H1 (cell line): ENCODE results near the gene PCBD1. TPM values are rescaled to one million over a fixed set of nuclear protein-coding genes. Genes with fewer than 3 reads are reported as not detected.

Experiments used
- CTCF ChIA-PET: fragments of 300-600 bp; sonication (Branson Sonifier 250); formaldehyde crosslinking; loops from one replicate; lab custom pipeline; 2021; ENCODE audit not compliant: partially characterized antibody; lab: Charles Lee
- POLR2A ChIA-PET: fragments of 300-600 bp; sonication (Branson Sonifier 250); formaldehyde crosslinking; loops from one replicate; lab custom pipeline; 2021; ENCODE audit warnings: inconsistent platforms; ENCODE audit not compliant: partially characterized antibody; lab: Charles Lee
- DNase-seq, 2 experiments: peaks; one replicate each; pipeline versions ENCODE4 v3.0.0 to v3.0.0-alpha.2; 2010 to 2022; ENCODE audit warnings: low spot score in 2 of 2, low read depth in 1 of 2, mixed read lengths in 1 of 2
- FAIRE-seq: peaks from 2 replicates; lab custom pipeline; 2011; peaks lifted over from hg19 to GRCh38; lab: Jason Lieb, UNC
- H2AFZ ChIP-seq: 2 replicates; pipeline ENCODE4 v1.8.1; 2012; ENCODE audit warnings: low read length, inconsistent platforms
- H2AK5ac ChIP-seq: 2 replicates; pipeline ENCODE4 v1.6.1; 2013; ENCODE audit warnings: low read depth, low read length
- H2BK120ac ChIP-seq: replicated peaks from 2 replicates; pipeline ENCODE3; 2013; ENCODE audit warnings: low read depth, low read length, inconsistent platforms
- H2BK12ac ChIP-seq: 2 replicates; pipeline ENCODE4 v1.6.1; 2013; ENCODE audit warnings: low read depth, low read length
- H2BK15ac ChIP-seq: 2 replicates; pipeline ENCODE4 v1.6.1; 2013; ENCODE audit warnings: low read length
- H2BK20ac ChIP-seq: 2 replicates; pipeline ENCODE4 v1.6.1; 2013; ENCODE audit warnings: low read length
- H2BK5ac ChIP-seq: 2 replicates; pipeline ENCODE4 v1.6.1; 2013; ENCODE audit warnings: low read depth, low read length
- H3K14ac ChIP-seq: 2 replicates; pipeline ENCODE4 v1.6.1; 2013; ENCODE audit warnings: inconsistent platforms; ENCODE audit not compliant: insufficient read length
- H3K18ac ChIP-seq: 2 replicates; pipeline ENCODE4 v1.6.1; 2013; ENCODE audit warnings: low read length; ENCODE audit errors: extremely low read depth
- H3K23ac ChIP-seq: 2 replicates; pipeline ENCODE4 v1.6.1; 2013; ENCODE audit warnings: inconsistent platforms; ENCODE audit not compliant: insufficient read length
- H3K23me2 ChIP-seq: 2 replicates; pipeline ENCODE4 v1.6.1; 2013; ENCODE audit warnings: low read depth, low read length
- H3K27ac ChIP-seq: 2 replicates; pipeline ENCODE4 v1.6.1; 2011; ENCODE audit warnings: low read depth, low read length, inconsistent platforms
- H3K27me3 ChIP-seq, 4 experiments: replicated peaks in 1 of 4; 1 replicate in 1 of 4; 2 replicates in 3 of 4; pipeline versions ENCODE4 v1.6.1 to v1.8.1; 2011 to 2013; ENCODE audit warnings: low read length in 3 of 4, mild to moderate bottlenecking in 3 of 4, inconsistent platforms in 2 of 4, mixed read lengths in 2 of 4, moderate library complexity in 1 of 4; ENCODE audit not compliant: control insufficient read depth in 3 of 4, insufficient read depth in 3 of 4; ENCODE audit errors: extremely low read depth in 1 of 4
- H3K36me3 ChIP-seq, 4 experiments: 2 replicates each; pipeline versions ENCODE4 v1.6.1 to v1.8.1; 2011 to 2013; ENCODE audit warnings: mild to moderate bottlenecking in 4 of 4, low read length in 3 of 4, moderate library complexity in 2 of 4, control low read depth in 1 of 4, inconsistent platforms in 1 of 4; ENCODE audit not compliant: insufficient read depth in 4 of 4, control insufficient read depth in 2 of 4
- H3K4ac ChIP-seq: replicated peaks from 2 replicates; pipeline ENCODE3; 2013; ENCODE audit warnings: low read length, low read depth, mixed read lengths, inconsistent platforms; ENCODE audit not compliant: insufficient read length
- H3K4me1 ChIP-seq, 4 experiments: replicated peaks in 1 of 4; 1 replicate in 1 of 4; 2 replicates in 3 of 4; pipeline versions ENCODE4 v1.6.1 to v1.8.1; 2011 to 2013; ENCODE audit warnings: low read length in 3 of 4, inconsistent platforms in 2 of 4, mixed read lengths in 1 of 4; ENCODE audit not compliant: insufficient read depth in 4 of 4, control insufficient read depth in 3 of 4
- H3K4me2 ChIP-seq, 2 experiments: 2 replicates each; pipeline versions ENCODE4 v1.6.1 to v1.8.1; 2011 to 2013; ENCODE audit warnings: low read depth in 2 of 2, low read length in 2 of 2, control low read depth in 1 of 2, inconsistent platforms in 1 of 2, mild to moderate bottlenecking in 1 of 2; ENCODE audit not compliant: insufficient read depth in 1 of 2
- H3K4me3 ChIP-seq, 4 experiments: fragments of 200-600, 300-600 bp in 1 of 4; sonication (generic), shearing (Covaris generic), sonication (Bioruptor Twin) in 1 of 4; 2 replicates each; pipeline versions ENCODE4 v1.5.1 to v1.8.1; 2011 to 2016; ENCODE audit warnings: low read length in 4 of 4, low read depth in 3 of 4, control low read depth in 2 of 4, inconsistent platforms in 2 of 4, mild to moderate bottlenecking in 2 of 4, mixed read lengths in 1 of 4, moderate library complexity in 1 of 4; ENCODE audit not compliant: insufficient read depth in 2 of 4; ENCODE audit errors: extremely low read depth in 1 of 4
- H3K56ac ChIP-seq: replicated peaks from 2 replicates; pipeline ENCODE3; 2013; ENCODE audit warnings: low read depth, mild to moderate bottlenecking, mixed read lengths, low read length, inconsistent platforms; ENCODE audit not compliant: insufficient read length
- H3K79me1 ChIP-seq: 2 replicates; pipeline ENCODE4 v1.6.1; 2013; ENCODE audit warnings: low read depth, low read length, control low read depth
- H3K79me2 ChIP-seq, 2 experiments: 2 replicates each; pipeline versions ENCODE4 v1.6.1 to v1.8.1; 2012 to 2013; ENCODE audit warnings: low read length in 2 of 2, mild to moderate bottlenecking in 2 of 2, inconsistent platforms in 1 of 2; ENCODE audit not compliant: insufficient read depth in 2 of 2, control insufficient read depth in 1 of 2
- H3K9ac ChIP-seq, 4 experiments: replicated peaks in 1 of 4; 1 replicate in 1 of 4; 2 replicates in 3 of 4; pipeline versions ENCODE4 v1.6.1 to v1.8.1; 2011 to 2013; ENCODE audit warnings: low read depth in 3 of 4, low read length in 3 of 4, control low read depth in 2 of 4, mild to moderate bottlenecking in 2 of 4, moderate library complexity in 2 of 4, inconsistent platforms in 1 of 4; ENCODE audit errors: extremely low read depth in 1 of 4
- H3K9me3 ChIP-seq, 2 experiments: 2 replicates each; pipeline versions ENCODE4 v1.6.1 to v1.8.1; 2012 to 2013; ENCODE audit warnings: mild to moderate bottlenecking in 2 of 2, moderate library complexity in 2 of 2, control low read depth in 1 of 2, inconsistent platforms in 1 of 2, low read depth in 1 of 2, low read length in 1 of 2, mixed read lengths in 1 of 2; ENCODE audit not compliant: insufficient read depth in 2 of 2
- H4K20me1 ChIP-seq, 2 experiments: replicated peaks in 1 of 2; 2 replicates each; pipeline versions ENCODE3 to v1.8.1; 2011 to 2013; ENCODE audit warnings: inconsistent platforms in 2 of 2, low read length in 2 of 2, mild to moderate bottlenecking in 1 of 2; ENCODE audit not compliant: insufficient read depth in 2 of 2, control insufficient read depth in 1 of 2
- H4K5ac ChIP-seq: 2 replicates; pipeline ENCODE4 v1.6.1; 2013; ENCODE audit warnings: low read length, low read depth, mixed read lengths, inconsistent platforms; ENCODE audit not compliant: insufficient read length
- H4K8ac ChIP-seq: 2 replicates; pipeline ENCODE4 v1.8.0; 2013; ENCODE audit warnings: mild to moderate bottlenecking, moderate library complexity, low read length, inconsistent platforms; ENCODE audit not compliant: insufficient read depth; ENCODE audit errors: extremely low read depth
- H4K91ac ChIP-seq: replicated peaks from 2 replicates; pipeline ENCODE3; 2013; ENCODE audit warnings: low read length, mixed read lengths, inconsistent platforms; ENCODE audit not compliant: insufficient read length
- JUN ChIP-seq: IDR thresholded peaks from 2 replicates; pipeline ENCODE4 v1.6.1; 2011; ENCODE audit warnings: low read depth, mild to moderate bottlenecking, improper control_type of control experiment, low read length
- SUZ12 ChIP-seq: fragments of 200-600 bp; sonication (generic); IDR thresholded peaks from 2 replicates; pipeline ENCODE4 v1.6.1; 2012; ENCODE audit warnings: mild to moderate bottlenecking, inconsistent platforms, low read length, moderate library complexity, mixed read lengths
- TEAD4 ChIP-seq: IDR thresholded peaks from 2 replicates; pipeline ENCODE4 v1.6.1; 2012; ENCODE audit warnings: low read depth, low read length, inconsistent platforms, mixed read lengths
- WGBS, 2 experiments: shearing (Covaris generic) in 1 of 2; methylation state at CpG; one replicate each; pipeline versions ENCODE4 v1.1.6 to v1.1.7; 2013 to 2015; ENCODE audit warnings: low lambda C conversion rate in 2 of 2, mixed read lengths in 2 of 2, inconsistent platforms in 1 of 2, low coverage in 1 of 2, missing lambda C conversion rate in 1 of 2; ENCODE audit not compliant: insufficient replicate concordance in 2 of 2, insufficient coverage in 1 of 2, insufficient read length in 1 of 2; ENCODE audit errors: extremely low coverage in 1 of 2, missing lambda C conversion rate in 1 of 2; 5-methylcytosine and 5-hydroxymethylcytosine counted together
- polyA plus RNA-seq, 7 experiments: library from polyadenylated mRNA; depleted of rRNA in 3 of 7; stranded (reverse) in 5 of 7; unstranded in 2 of 7; fragments of >200 nt in 5 of 7; fragments of 200-250 nt in 2 of 7; gene quantifications; 1 replicate in 5 of 7; 2 replicates in 1 of 7; 4 replicates in 1 of 7; pipeline versions ENCODE4 v1.2.1 to v1.2.3, GENCODE V29; 2011 to 2013; ENCODE audit warnings: missing spikeins in 2 of 7, mixed read lengths in 2 of 7
- total RNA-seq: library from RNA; stranded (reverse); fragmentation: NEBNext Ultra II Directional; extraction: Animal tissue kit (Norgen Biotek cat#: 25700); gene quantifications from 2 replicates; pipeline ENCODE4 v1.2.1, GENCODE V29; 2021

The PCBD1 gene
- total and polyA plus RNA-seq, 2 of the 8 experiments (the other 6 are each of a cell fraction or from before 2014, with no cell fraction given) = 46.5 to 55.0 TPM

- no peak overlapping the region for H3K4me2 ChIP-seq
- H2BK15ac ChIP-seq = no peak overlapping the region
- H4K8ac ChIP-seq = no peak overlapping the region
- DNase-seq (no peak), FAIRE-seq (no peak)
- WGBS, 2 experiments = 88% methylated on average over 2 of the region's 2 CpGs; no CpG with 5 or more reads in 1 of the 2 experiments
- no peak overlapping the region for H3K4me3 ChIP-seq
- no peaks in the 10 kb centered on the region for H3K23me2 ChIP-seq
- ChIA-PET POLR2A (interaction anchor here (0.8 kb wide), 1 partner anchor 9 kb away, joined by 4 read pairs; no protein-coding TSS in a partner anchor), CTCF (interaction anchor here (1.0 to 3.7 kb wide), 3 partner anchors 8 to 1000 kb away, joined by 3 to 24 read pairs (median 3); no protein-coding TSS in a partner anchor)
- no peaks in the 10 kb centered on the region for H3K36me3 ChIP-seq
- no peak overlapping the region for H2BK120ac ChIP-seq
- H2BK5ac ChIP-seq = no peak overlapping the region
- H3K4me1 ChIP-seq = peaks cover 7 to 19% (median 13%) of the 10 kb centered on the region in 4 experiments
- H2AFZ ChIP-seq = no peak overlapping the region
- no peak overlapping the region for H2AK5ac ChIP-seq
- H4K5ac ChIP-seq = no peak overlapping the region
- H3K79me2 ChIP-seq = no peaks in the 10 kb centered on the region
- TF ChIP-seq JUN = no peak
- TF ChIP-seq SUZ12 = no peak
- TF ChIP-seq TEAD4 = no peak
- no peak overlapping the region for H3K27ac ChIP-seq
- no peak overlapping the region for H4K91ac ChIP-seq
- no peak overlapping the region for H2BK12ac ChIP-seq
- no peak overlapping the region for H3K56ac ChIP-seq
- H4K20me1 ChIP-seq = no peaks in the 10 kb centered on the region
- H3K9ac ChIP-seq = no peak overlapping the region
- no peak overlapping the region for H3K14ac ChIP-seq
- H2BK20ac ChIP-seq = no peak overlapping the region
- no peak overlapping the region for H3K4ac ChIP-seq
- H3K79me1 ChIP-seq = no peaks in the 10 kb centered on the region
- no peak overlapping the region for H3K18ac ChIP-seq
- H3K27me3 ChIP-seq = no peaks in the 10 kb centered on the region
- H3K23ac ChIP-seq = no peak overlapping the region
- H3K9me3 ChIP-seq = no peaks in the 10 kb centered on the region
Measured at GRCh38 chr10:70894416-70894815, 6.1 kb upstream of the PCBD1 start.
